ENCODE data around the gene RHBDF1.

RHBDF1 gene

GRCh38 chr16:72561-73548 lies at the start of gene RHBDF1:
TSS of gene RHBDF1 (minus strand) at chr16:72631. CDS start at chr16:65015, 7,616 bp downstream.
- peak; percentile 51 for DNase-seq

GRCh38 chr16:120756-121155 lies 48.3 kb upstream of the RHBDF1 start:
- no peak for DNase-seq

GRCh38 chr16:119835-120491 lies 47.5 kb upstream of the RHBDF1 start:
- DNase-seq = no peak

GRCh38 chr16:119295-119694 lies 46.9 kb upstream of the RHBDF1 start:
- no peak for DNase-seq

GRCh38 chr16:118857-119256 lies 46.4 kb upstream of the RHBDF1 start:
- DNase-seq = no peak

GRCh38 chr16:117379-118365 lies 45.2 kb upstream of the RHBDF1 start:
- peak; percentile 82 for DNase-seq

GRCh38 chr16:116015-116414 lies 43.6 kb upstream of the RHBDF1 start:
- no peak for DNase-seq

GRCh38 chr16:114327-114726 lies 41.9 kb upstream of the RHBDF1 start:
- DNase-seq = no peak

GRCh38 chr16:112153-112840 lies 39.9 kb upstream of the RHBDF1 start:
- no peak for DNase-seq

GRCh38 chr16:106623-107324 lies 34.3 kb upstream of the RHBDF1 start:
- DNase-seq = peak; percentile 52

GRCh38 chr16:105521-105920 lies 33.1 kb upstream of the RHBDF1 start:
- DNase-seq = no peak

- DNase-seq = no peak
These were observed 32.5 kb upstream of the RHBDF1 start for GRCh38 chr16:104928-105327.

- no peak for DNase-seq
These were observed 31.9 kb upstream of the RHBDF1 start for GRCh38 chr16:104355-104754.

GRCh38 chr16:102060-102855 lies 29.8 kb upstream of the RHBDF1 start:
- no peak for DNase-seq

GRCh38 chr16:101586-101985 lies 29.2 kb upstream of the RHBDF1 start:
- no peak for DNase-seq

- DNase-seq = no peak
These were observed 28.6 kb upstream of the RHBDF1 start for GRCh38 chr16:100989-101388.

- DNase-seq = no peak
These were observed 25.4 kb upstream of the RHBDF1 start for GRCh38 chr16:97822-98221.

GRCh38 chr16:96935-97381 lies 24.5 kb upstream of the RHBDF1 start:
- peak; percentile 93 for DNase-seq

GRCh38 chr16:94918-95265 lies 22.5 kb upstream of the RHBDF1 start:
- no peak for DNase-seq

Measured in stimulated activated CD8-positive, alpha-beta memory T cell treated with anti-CD3 and anti-CD28 coated beads, Interleukin-4, amount 100 ng/mL, for 48 hours (primary cell).